Esophagus muscularis mucosa (tissue), 4 donors: ENCODE data around the gene UPB1. TPM values are rescaled to one million over a fixed set of nuclear protein-coding genes. Genes with fewer than 3 reads are reported as not detected.

Experiments used
- DNase-seq: peaks from one replicate; pipeline ENCODE4 v3.0.0-alpha.2; 2017; ENCODE audit errors: extremely low spot score
- H3K27ac ChIP-seq, 4 donors: fragments of 200-600 bp; sonication (generic); replicated peaks in 1 of 4; 1 replicate in 3 of 4; 2 replicates in 1 of 4; pipeline ENCODE4 v1.5.1; 2016 to 2019; ENCODE audit warnings: mild to moderate bottlenecking in 1 of 4
- H3K27me3 ChIP-seq, 4 donors: fragments of 200-600 bp; sonication (generic); one replicate each; pipeline versions ENCODE4 v1.5.1 to v1.6.0; 2016 to 2019
- H3K36me3 ChIP-seq, 4 donors: fragments of 200-600 bp; sonication (generic); one replicate each; pipeline ENCODE4 v1.5.1; 2016 to 2019
- H3K4me1 ChIP-seq, 4 donors: fragments of 200-600 bp; sonication (generic); one replicate each; pipeline ENCODE4 v1.5.1; 2016 to 2019
- H3K4me3 ChIP-seq, 4 donors: fragments of 200-600 bp; sonication (generic); 1 replicate in 2 of 4; 2 replicates in 2 of 4; pipeline ENCODE4 v1.5.1; 2016 to 2019; ENCODE audit warnings: mild to moderate bottlenecking in 4 of 4, moderate library complexity in 1 of 4
- H3K9me3 ChIP-seq, 4 donors: fragments of 200-600 bp; sonication (generic); 1 replicate in 3 of 4; 2 replicates in 1 of 4; pipeline ENCODE4 v1.5.1; 2016 to 2019
- CTCF ChIP-seq, 3 experiments: fragments of 200-600 bp in 2 of 3; fragments of 450-650 bp in 1 of 3; sonication (generic) in 2 of 3; IDR thresholded peaks; one replicate each; pipeline ENCODE4 v1.5.1; 2017 to 2019; ENCODE audit warnings: antibody characterized with exemption in 3 of 3, mild to moderate bottlenecking in 2 of 3, moderate library complexity in 1 of 3
- EP300 ChIP-seq: sonication (generic); formaldehyde crosslinking; IDR thresholded peaks from one replicate; pipeline ENCODE4 v1.6.1; 2017; ENCODE audit warnings: antibody characterized with exemption
- POLR2A ChIP-seq: fragments of 450-650 bp; IDR thresholded peaks from one replicate; pipeline ENCODE4 v1.6.1; 2017; ENCODE audit warnings: antibody characterized with exemption, moderate library complexity, mild to moderate bottlenecking, low read depth
- POLR2AphosphoS5 ChIP-seq, 2 donors: sonication (generic); formaldehyde crosslinking; IDR thresholded peaks; one replicate each; pipeline ENCODE4 v1.6.1; 2017; ENCODE audit warnings: antibody characterized with exemption in 2 of 2
- WGBS: methylation state at CpG from one replicate; pipeline ENCODE4 v1.1.5; 2018; 5-methylcytosine and 5-hydroxymethylcytosine counted together
- intact Hi-C: fragments of 100-400 bp; cut with DNase I; formaldehyde crosslinking; loops from one replicate; pipeline ENCODE4 v1.15.1; 2023
- total RNA-seq, 4 donors: library from RNA; depleted of rRNA; stranded (reverse); fragments of >200 nt; gene quantifications; one replicate each; pipeline versions ENCODE4 v1.1.0 to v1.2.1, GENCODE V29; 2016

Gene UPB1
- total RNA-seq, 4 donors from 2014 or later, result 0.29 to 0.83 (median 0.33) TPM

- intact Hi-C loops, result no loop called here
- WGBS, result 41% methylated on average over 3 of the region's 3 CpGs
- TF ChIP-seq EP300, result no peak
- peak in 1 of 2 donors; percentile 30 for TF ChIP-seq POLR2AphosphoS5 (IDR thresholded peaks at IDR 0.05)
- peak in 1 of 3 experiments; percentile 4 for TF ChIP-seq CTCF (IDR thresholded peaks at IDR 0.05)
- Histone ChIP-seq H3K27me3 (no peaks in the 10 kb centered on the region), H3K4me3 (no peak overlapping the region), H3K27ac (peak overlapping the region; percentile 1 to 64 (median 34)), H3K36me3 (no peaks in the 10 kb centered on the region), H3K9me3 (no peaks in the 10 kb centered on the region), H3K4me1 (peaks cover 6 to 34% (median 29%) of the 10 kb centered on the region in 4 donors)
- no peak for DNase-seq
Observed at GRCh38 chr22:24474221-24474620, 20.9 kb upstream of the UPB1 start.

GRCh38 chr22:24474649-24475255 is 20.4 kb upstream of the UPB1 start:
- no peak for TF ChIP-seq EP300
- no peak for TF ChIP-seq POLR2AphosphoS5 (IDR thresholded peaks at IDR 0.05)
- TF ChIP-seq CTCF (IDR thresholded peaks at IDR 0.05), result no peak
- no peak for TF ChIP-seq POLR2A
- 73% methylated on average over 5 of the region's 5 CpGs for whole genome bisulfite sequencing
- Histone ChIP-seq H3K4me1 (peaks cover 6 to 34% (median 29%) of the 10 kb centered on the region in 4 donors), H3K9me3 (no peaks in the 10 kb centered on the region), H3K36me3 (no peaks in the 10 kb centered on the region), H3K4me3 (no peak overlapping the region), H3K27ac (peak overlapping the region in 2 of 4 donors; percentile 1 to 51), H3K27me3 (no peaks in the 10 kb centered on the region)
- DNase-seq, result no peak
- intact Hi-C loops, result no loop called here

- Histone ChIP-seq H3K9me3 (no peaks in the 10 kb centered on the region), H3K36me3 (no peaks in the 10 kb centered on the region), H3K27me3 (no peaks in the 10 kb centered on the region), H3K4me1 (peaks cover 9 to 18% (median 15%) of the 10 kb centered on the region in 4 donors), H3K27ac (no peak overlapping the region), H3K4me3 (no peak overlapping the region)
- no peak for DNase-seq
- no peak for TF ChIP-seq EP300
- TF ChIP-seq POLR2AphosphoS5 (IDR thresholded peaks at IDR 0.05), result no peak
- no peak for TF ChIP-seq CTCF (IDR thresholded peaks at IDR 0.05)
- TF ChIP-seq POLR2A, result no peak
- intact Hi-C loops, result no loop called here
- 50% methylated on average over 1 of the region's 1 CpG for WGBS
Observed at GRCh38 chr22:24481641-24482040, 13.5 kb upstream of the UPB1 start.

- peaks cover 9 to 18% (median 15%) of the 10 kb centered on the region in 4 donors for H3K4me1 ChIP-seq
- H3K27me3 ChIP-seq, result peaks cover 0 to 2% (median 0%) of the 10 kb centered on the region in 4 donors
- no peak overlapping the region for H3K4me3 ChIP-seq
- peak overlapping the region; percentile 24 to 47 (median 40) for H3K27ac ChIP-seq
- TF ChIP-seq POLR2AphosphoS5 (IDR thresholded peaks at IDR 0.05) (peak in 1 of 2 donors; percentile 47), POLR2A (no peak), EP300 (no peak)
- intact Hi-C loops, result no loop called here
- H3K36me3 ChIP-seq, result no peaks in the 10 kb centered on the region
- H3K9me3 ChIP-seq, result no peaks in the 10 kb centered on the region
- WGBS, result 26% methylated on average over 3 of the region's 3 CpGs
- DNase-seq, result no peak
Observed at GRCh38 chr22:24482575-24482974, 12.6 kb upstream of the UPB1 start.

GRCh38 chr22:24482998-24483397 is 12.1 kb upstream of the UPB1 start:
- DNase-seq, result no peak
- peak overlapping the region; percentile 24 to 47 (median 40) for H3K27ac ChIP-seq
- WGBS, result 40% methylated on average over 2 of the region's 2 CpGs
- H3K27me3 ChIP-seq, result peaks cover 0 to 3% (median 0%) of the 10 kb centered on the region in 4 donors
- H3K9me3 ChIP-seq, result no peaks in the 10 kb centered on the region
- no peak overlapping the region for H3K4me3 ChIP-seq
- H3K4me1 ChIP-seq, result peaks cover 9 to 18% (median 15%) of the 10 kb centered on the region in 4 donors
- intact Hi-C loops, result no loop called here
- TF ChIP-seq CTCF (IDR thresholded peaks at IDR 0.05), result no peak
- no peak for TF ChIP-seq POLR2AphosphoS5 (IDR thresholded peaks at IDR 0.05)
- TF ChIP-seq POLR2A, result no peak
- TF ChIP-seq EP300, result no peak
- no peaks in the 10 kb centered on the region for H3K36me3 ChIP-seq
